ENCODE data around the gene IPO8.

Gene IPO8

GRCh38 chr12:30729547-30729946, 33.9 kb upstream of the IPO8 start:
- TF ChIP-seq CTCF (IDR thresholded peaks at IDR 0.05; ENCODE audit: insufficient read depth, low read length) (no peak), REST (IDR thresholded peaks at IDR 0.05; ENCODE audit: insufficient replicate concordance, low read depth) (no peak), SPI1 (IDR thresholded peaks at IDR 0.05; ENCODE audit: borderline replicate concordance, low read depth) (no peak), POLR2AphosphoS5 (IDR thresholded peaks at IDR 0.05; ENCODE audit: low read depth) (no peak), GABPA (IDR thresholded peaks at IDR 0.05; ENCODE audit: low read depth) (no peak)
- H3K27ac ChIP-seq (replicated peaks), result no peak overlapping the region
- DNase-seq (ENCODE audit: low read depth in 1 of 2, low spot score in 1 of 2), result no peak
- no peaks in the 10 kb centered on the region for H3K27me3 ChIP-seq (ENCODE audit: insufficient read depth, poor library complexity, severe bottlenecking)
- H3K4me3 ChIP-seq (replicated peaks; ENCODE audit: insufficient read depth, low read length), result no peak overlapping the region

- Histone ChIP-seq H3K4me3 (replicated peaks; ENCODE audit: insufficient read depth, low read length) (no peak overlapping the region), H3K27me3 (ENCODE audit: insufficient read depth, poor library complexity, severe bottlenecking) (no peaks in the 10 kb centered on the region), H3K27ac (replicated peaks) (no peak overlapping the region)
- no peak for TF ChIP-seq SPI1 (IDR thresholded peaks at IDR 0.05; ENCODE audit: borderline replicate concordance, low read depth)
- no peak for TF ChIP-seq REST (IDR thresholded peaks at IDR 0.05; ENCODE audit: insufficient replicate concordance, low read depth)
- no peak for TF ChIP-seq GABPA (IDR thresholded peaks at IDR 0.05; ENCODE audit: low read depth)
- TF ChIP-seq CTCF (IDR thresholded peaks at IDR 0.05; ENCODE audit: insufficient read depth, low read length), result no peak
- TF ChIP-seq POLR2AphosphoS5 (IDR thresholded peaks at IDR 0.05; ENCODE audit: low read depth), result no peak
- no peak for DNase-seq (ENCODE audit: low read depth in 1 of 2, low spot score in 1 of 2)
Observed at GRCh38 chr12:30726647-30727046, 31.0 kb upstream of the IPO8 start.

GRCh38 chr12:30725739-30726138, 30.1 kb upstream of the IPO8 start:
- H3K27ac ChIP-seq (replicated peaks), result no peak overlapping the region
- no peaks in the 10 kb centered on the region for H3K27me3 ChIP-seq (ENCODE audit: insufficient read depth, poor library complexity, severe bottlenecking)
- H3K4me3 ChIP-seq (replicated peaks; ENCODE audit: insufficient read depth, low read length), result no peak overlapping the region
- DNase-seq (ENCODE audit: low read depth in 1 of 2, low spot score in 1 of 2), result no peak
- no peak for TF ChIP-seq CTCF (IDR thresholded peaks at IDR 0.05; ENCODE audit: insufficient read depth, low read length)
- no peak for TF ChIP-seq SPI1 (IDR thresholded peaks at IDR 0.05; ENCODE audit: borderline replicate concordance, low read depth)
- no peak for TF ChIP-seq POLR2AphosphoS5 (IDR thresholded peaks at IDR 0.05; ENCODE audit: low read depth)
- no peak for TF ChIP-seq REST (IDR thresholded peaks at IDR 0.05; ENCODE audit: insufficient replicate concordance, low read depth)
